Superior temporal gyrus (tissue), 1 donor: ENCODE measurements around the gene ACTN4.

Source experiments
- DNase-seq: peaks from one replicate; pipeline ENCODE4 v3.0.0-alpha.2; 2016; ENCODE audit errors: extremely low spot score

ACTN4 gene

DNA sequence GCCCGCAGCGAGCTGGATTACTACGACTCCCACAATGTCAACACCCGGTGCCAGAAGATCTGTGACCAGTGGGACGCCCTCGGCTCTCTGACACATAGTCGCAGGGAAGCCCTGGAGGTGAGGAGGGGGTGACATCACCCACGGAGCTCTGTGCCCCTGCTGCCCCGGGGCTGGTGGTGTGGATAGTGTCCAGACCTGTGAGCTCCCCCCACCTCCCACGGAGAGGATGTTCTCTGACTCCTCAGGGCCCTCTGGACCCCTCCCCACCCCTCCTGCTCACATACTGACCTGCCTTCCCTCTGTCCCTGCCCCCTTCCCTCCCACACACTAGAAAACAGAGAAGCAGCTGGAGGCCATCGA, 76.1 kb downstream of the ACTN4 start:
- no peak for DNase-seq

DNA sequence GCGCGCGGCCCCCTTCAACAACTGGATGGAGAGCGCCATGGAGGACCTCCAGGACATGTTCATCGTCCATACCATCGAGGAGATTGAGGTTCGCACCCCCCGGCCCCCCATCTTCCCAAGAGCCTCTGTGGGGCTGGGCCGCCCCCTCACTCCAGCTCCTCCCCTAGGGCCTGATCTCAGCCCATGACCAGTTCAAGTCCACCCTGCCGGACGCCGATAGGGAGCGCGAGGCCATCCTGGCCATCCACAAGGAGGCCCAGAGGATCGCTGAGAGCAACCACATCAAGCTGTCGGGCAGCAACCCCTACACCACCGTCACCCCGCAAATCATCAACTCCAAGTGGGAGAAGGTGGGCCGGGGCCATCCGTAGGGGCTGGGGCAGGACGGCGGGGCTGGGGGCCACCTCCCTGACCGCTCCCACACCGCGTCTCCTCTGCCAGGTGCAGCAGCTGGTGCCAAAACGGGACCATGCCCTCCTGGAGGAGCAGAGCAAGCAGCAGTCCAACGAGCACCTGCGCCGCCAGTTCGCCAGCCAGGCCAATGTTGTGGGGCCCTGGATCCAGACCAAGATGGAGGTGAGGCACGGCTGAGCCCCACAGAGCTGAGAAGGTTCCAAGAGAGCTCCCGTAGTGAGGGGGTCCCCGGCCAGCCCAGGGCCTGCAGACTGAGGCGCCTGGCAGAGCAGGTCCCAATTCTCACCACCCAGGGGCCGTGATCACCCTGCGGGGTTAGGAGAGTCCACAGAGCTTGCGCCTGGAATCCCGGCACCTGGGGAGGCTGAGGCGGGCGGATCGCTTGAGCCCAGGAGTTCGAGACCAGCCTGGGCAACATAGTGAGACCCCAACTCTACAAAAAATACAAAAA, 76.8 kb downstream of the ACTN4 start:
- DNase-seq = no peak

- DNase-seq = no peak
Observed at GRCh38 chr19:38725469-38726283, 78.2 kb downstream of the ACTN4 start.

GRCh38 chr19:38726284-38726673, 78.8 kb downstream of the ACTN4 start:
- DNase-seq = no peak

GRCh38 chr19:38726761-38727301, 79.4 kb downstream of the ACTN4 start:
- no peak for DNase-seq

DNA sequence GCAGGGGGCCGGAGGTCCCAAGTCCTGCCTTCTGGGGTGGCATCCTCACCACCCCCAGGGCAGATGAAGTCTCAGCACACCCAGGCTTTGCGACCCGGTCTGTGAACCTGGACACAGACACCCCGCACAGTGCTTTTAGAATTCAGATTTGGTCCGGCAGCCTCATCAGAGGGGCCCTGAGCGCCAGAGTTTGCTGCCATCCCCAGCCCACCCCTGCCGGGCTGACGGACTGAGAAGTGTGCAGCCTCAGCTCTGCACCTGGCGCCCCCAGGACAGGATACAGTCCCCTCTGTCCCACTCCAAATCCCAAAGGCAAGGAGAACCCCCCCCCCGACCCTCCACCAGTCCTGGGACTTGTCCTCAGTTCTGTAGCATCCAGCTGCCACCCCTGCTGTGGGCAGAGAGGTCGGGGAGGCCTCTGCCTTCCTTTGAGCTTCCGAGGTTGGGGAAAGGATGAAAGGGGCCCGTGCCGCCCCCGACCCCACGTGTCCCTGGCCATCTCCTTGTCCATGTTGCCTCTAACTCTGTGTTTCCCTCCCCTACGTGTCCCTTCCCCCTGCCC, 79.9 kb downstream of the ACTN4 start:
- DNase-seq = no peak

- DNase-seq = no peak
Observed at GRCh38 chr19:38727868-38728660, 80.6 kb downstream of the ACTN4 start.

GRCh38 chr19:38728752-38729541, 81.5 kb downstream of the ACTN4 start:
- DNase-seq = no peak

GRCh38 chr19:38729653-38730469, 82.4 kb downstream of the ACTN4 start:
- DNase-seq = no peak

DNA sequence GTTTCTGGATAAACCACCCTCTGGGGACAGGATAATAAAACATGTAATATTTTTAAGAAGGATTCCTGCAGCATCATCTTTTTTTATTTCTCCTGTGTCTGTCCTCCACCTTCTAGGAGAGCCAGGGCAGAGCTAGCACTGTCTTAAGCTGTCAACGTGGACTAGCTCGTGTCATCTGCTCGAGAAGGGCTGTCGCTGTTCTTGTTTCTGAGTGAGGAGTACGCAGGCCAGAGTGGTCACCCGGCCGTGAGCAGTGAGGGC, 83.0 kb downstream of the ACTN4 start:
- DNase-seq = no peak

- no peak for DNase-seq
Observed at GRCh38 chr19:38730731-38731589, 83.5 kb downstream of the ACTN4 start.

DNA sequence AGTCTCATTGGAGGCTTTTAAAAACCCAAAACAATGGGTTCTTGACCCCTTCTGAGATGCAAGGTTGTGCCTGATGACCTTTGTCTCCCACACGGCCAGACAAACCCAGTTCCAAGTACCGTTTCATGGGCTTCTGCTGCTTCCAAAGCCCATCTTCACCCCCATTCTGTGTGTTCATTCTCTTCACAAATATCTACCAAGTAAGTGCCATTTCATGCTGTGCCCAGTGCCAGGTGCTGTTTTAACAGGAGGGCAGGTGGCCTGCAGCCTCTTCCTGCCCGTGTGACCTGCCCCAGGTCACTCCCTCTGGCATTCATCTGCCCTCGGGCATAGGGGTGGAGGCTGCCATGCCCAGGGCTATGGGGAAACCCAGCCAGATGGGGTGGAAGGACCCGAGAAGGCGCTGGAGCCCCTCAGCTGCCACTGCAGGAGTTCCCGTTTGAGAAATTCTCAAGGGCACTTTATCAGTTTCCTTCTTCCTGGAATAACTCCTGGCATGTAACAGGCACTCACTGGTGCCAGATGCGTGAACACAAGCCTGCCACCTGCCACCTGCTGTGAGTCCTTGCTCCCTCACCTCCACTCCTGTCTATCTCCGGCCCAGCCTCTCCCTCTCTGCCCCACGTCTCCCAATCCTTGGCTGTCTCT, 84.3 kb downstream of the ACTN4 start:
- DNase-seq = no peak

DNA sequence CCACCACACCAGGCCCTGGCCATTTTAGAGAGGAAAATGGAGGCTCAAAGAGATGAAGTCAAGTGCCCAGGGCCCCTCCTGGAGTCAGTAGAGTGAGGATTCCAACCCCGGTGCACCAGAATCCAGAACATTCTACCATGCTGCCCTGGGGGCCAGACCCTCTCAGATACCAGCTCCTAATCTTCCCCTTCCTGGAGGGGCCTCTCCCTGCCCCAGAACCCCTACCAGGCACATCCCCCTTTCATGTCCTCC, 85.7 kb downstream of the ACTN4 start:
- no peak for DNase-seq

DNA sequence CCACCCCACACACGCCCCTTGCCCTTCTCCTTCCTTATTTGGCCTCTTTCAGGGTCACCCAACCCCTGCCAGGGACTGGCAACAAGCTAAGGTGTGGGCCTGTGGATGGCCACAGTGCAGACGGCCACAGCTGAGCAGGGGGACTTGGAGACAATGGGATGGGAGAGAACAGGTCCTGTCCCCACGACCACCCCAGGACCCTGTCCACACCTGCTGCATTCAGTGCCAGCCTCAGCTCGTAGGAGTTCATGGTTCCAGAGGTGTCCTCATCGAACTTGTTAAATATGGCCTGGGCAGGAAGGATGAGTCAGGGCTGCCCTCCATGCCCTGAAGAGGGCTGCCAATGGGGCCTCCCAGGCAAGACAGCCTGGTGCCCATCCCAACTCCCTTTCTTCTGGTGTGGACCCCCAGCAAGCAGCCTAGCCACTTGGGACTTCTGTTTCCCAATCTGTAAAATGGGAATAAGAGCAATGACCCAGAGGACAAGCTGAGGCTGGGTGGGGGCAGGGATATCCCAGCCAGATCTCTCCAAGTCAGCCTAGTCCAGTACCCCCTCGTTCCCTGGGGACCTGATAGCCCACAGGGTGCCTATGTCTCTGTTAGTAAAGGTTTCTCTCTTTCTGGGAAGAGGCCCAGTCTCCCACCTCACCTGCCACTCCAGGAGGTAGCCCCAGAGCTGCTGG, 86.2 kb downstream of the ACTN4 start:
- DNase-seq = no peak

DNA sequence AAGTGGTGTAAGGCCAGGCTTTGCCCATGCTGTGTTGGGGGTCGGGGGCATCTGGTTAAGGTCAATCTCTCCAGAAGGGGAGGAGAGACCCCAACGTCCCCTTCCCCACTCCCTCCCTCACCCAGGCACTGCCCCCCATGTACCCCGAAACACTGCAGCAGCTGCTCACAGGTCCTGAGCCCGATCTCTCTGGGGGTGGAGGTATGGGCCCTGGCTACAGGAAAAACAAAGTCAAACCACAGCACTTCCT, 86.7 kb downstream of the ACTN4 start:
- DNase-seq = no peak

- no peak for DNase-seq
Observed at GRCh38 chr19:38734426-38735256, 87.2 kb downstream of the ACTN4 start.

- no peak for DNase-seq
Observed at GRCh38 chr19:38735257-38735686, 87.8 kb downstream of the ACTN4 start.

- no peak for DNase-seq
Observed at GRCh38 chr19:38736036-38736412, 88.6 kb downstream of the ACTN4 start.
